IMR-90 (cell line): ENCODE results near the gene RNF224. TPM values are rescaled to one million over a fixed set of nuclear protein-coding genes. Genes with fewer than 3 reads are reported as not detected.
A peak's percentile ranks its signal among the peaks of the same experiment; 100 is the strongest.

Source experiments
- ATAC-seq: fragments of 200-7000 bp; cut with Tn5 transposase; 2 replicates; pipeline ENCODE4 v1.9.1; 2020; ENCODE audit warnings: low read depth, mild to moderate bottlenecking, moderate library complexity
- BruUV-seq: library from RNA; stranded (reverse); fragments of 400-500 nt; replicated peaks from 2 replicates; lab custom pipeline; 2021; lab: Mats Ljungman, UMichigan
- CTCF ChIA-PET: fragments of 300-600 bp; formaldehyde crosslinking; extraction: SDS; loops from one replicate; lab custom pipeline; 2021; ENCODE audit warnings: antibody characterized with exemption; lab: Yijun Ruan, JAX
- POLR2A ChIA-PET: fragments of 300-600 bp; sonication (Branson Sonifier 250); formaldehyde crosslinking; loops from one replicate; lab custom pipeline; 2022; ENCODE audit warnings: antibody characterized with exemption; ENCODE audit not compliant: unreplicated experiment; lab: Charles Lee
- DNase-seq: peaks from one replicate; pipeline ENCODE4 v3.0.0; 2013
- H2AFZ ChIP-seq: replicated peaks from 2 replicates; pipeline ENCODE3; 2013; ENCODE audit warnings: low read length, mild to moderate bottlenecking; ENCODE audit not compliant: poor library complexity
- H2AK5ac ChIP-seq: 2 replicates; pipeline ENCODE4 v1.6.1; 2013; ENCODE audit warnings: low read depth, low read length, inconsistent platforms
- H2AK9ac ChIP-seq: replicated peaks from 2 replicates; pipeline ENCODE3; 2013; ENCODE audit warnings: mild to moderate bottlenecking, low read depth, low read length, moderate library complexity; ENCODE audit not compliant: poor library complexity
- H2BK120ac ChIP-seq: 2 replicates; pipeline ENCODE4 v1.6.1; 2013; ENCODE audit warnings: low read depth, low read length, inconsistent platforms
- H2BK15ac ChIP-seq: 3 replicates; pipeline ENCODE4 v1.6.1; 2013; ENCODE audit warnings: low read depth, low read length, inconsistent platforms
- H2BK20ac ChIP-seq: 2 replicates; pipeline ENCODE4 v1.6.1; 2013; ENCODE audit warnings: low read depth, mild to moderate bottlenecking, inconsistent platforms, low read length, moderate library complexity
- H2BK5ac ChIP-seq: 2 replicates; pipeline ENCODE4 v1.6.1; 2013; ENCODE audit warnings: mild to moderate bottlenecking, low read depth, low read length, inconsistent platforms; ENCODE audit not compliant: poor library complexity, severe bottlenecking
- H3K14ac ChIP-seq: replicated peaks from 2 replicates; pipeline ENCODE4 v1.6.1; 2013; ENCODE audit warnings: low read depth, low read length, inconsistent platforms
- H3K18ac ChIP-seq: 2 replicates; pipeline ENCODE4 v1.6.1; 2013; ENCODE audit warnings: low read depth, low read length, control low read depth
- H3K23ac ChIP-seq: 2 replicates; pipeline ENCODE4 v1.6.1; 2013; ENCODE audit warnings: low read depth, low read length, inconsistent platforms
- H3K27ac ChIP-seq: 2 replicates; pipeline ENCODE4 v1.5.1; 2013; ENCODE audit warnings: mild to moderate bottlenecking, control low read depth, low read length; ENCODE audit not compliant: insufficient read depth
- H3K27me3 ChIP-seq: 2 replicates; pipeline ENCODE4 v1.6.1; 2013; ENCODE audit warnings: low read length; ENCODE audit not compliant: control insufficient read depth, insufficient read depth
- H3K36me3 ChIP-seq: 2 replicates; pipeline ENCODE4 v1.6.1; 2013; ENCODE audit warnings: low read length, mixed read lengths; ENCODE audit not compliant: control insufficient read depth, insufficient read depth
- H3K4ac ChIP-seq: 2 replicates; pipeline ENCODE4 v1.6.1; 2013; ENCODE audit warnings: low read depth, low read length, inconsistent platforms
- H3K4me1 ChIP-seq: 2 replicates; pipeline ENCODE4 v1.6.1; 2013; ENCODE audit warnings: low read length, mixed read lengths; ENCODE audit not compliant: control insufficient read depth, insufficient read depth
- H3K4me2 ChIP-seq: 2 replicates; pipeline ENCODE4 v1.6.1; 2013; ENCODE audit warnings: low read depth, mild to moderate bottlenecking, control low read depth, low read length, moderate library complexity
- H3K4me3 ChIP-seq: 2 replicates; pipeline ENCODE4 v1.5.1; 2013; ENCODE audit warnings: low read depth, mild to moderate bottlenecking, control low read depth, low read length, moderate library complexity; ENCODE audit not compliant: insufficient read depth
- H3K56ac ChIP-seq: 2 replicates; pipeline ENCODE4 v1.6.1; 2013; ENCODE audit warnings: low read length, inconsistent platforms; ENCODE audit not compliant: insufficient read depth; ENCODE audit errors: extremely low read depth
- H3K79me1 ChIP-seq, 2 experiments: 2 replicates each; pipeline ENCODE4 v1.6.1; 2013; ENCODE audit warnings: low read length in 2 of 2, inconsistent platforms in 1 of 2, low read depth in 1 of 2
- H3K9ac ChIP-seq: 2 replicates; pipeline ENCODE4 v1.6.1; 2013; ENCODE audit warnings: low read depth, low read length, control low read depth
- H3K9me1 ChIP-seq: 2 replicates; pipeline ENCODE4 v1.6.1; 2013; ENCODE audit warnings: low read length, inconsistent platforms; ENCODE audit not compliant: insufficient read depth
- H3K9me3 ChIP-seq: 2 replicates; pipeline ENCODE4 v1.6.1; 2013; ENCODE audit warnings: low read length; ENCODE audit not compliant: control insufficient read depth, insufficient read depth
- H4K20me1 ChIP-seq: 2 replicates; pipeline ENCODE4 v1.6.1; 2013; ENCODE audit warnings: low read length, inconsistent platforms; ENCODE audit not compliant: insufficient read depth
- H4K5ac ChIP-seq: 2 replicates; pipeline ENCODE4 v1.6.1; 2013; ENCODE audit warnings: mild to moderate bottlenecking, low read depth, low read length, control low read depth
- H4K8ac ChIP-seq, 2 experiments: 2 replicates each; pipeline ENCODE4 v1.6.1; 2013; ENCODE audit warnings: low read depth in 2 of 2, low read length in 2 of 2, control low read depth in 1 of 2, inconsistent platforms in 1 of 2
- H4K91ac ChIP-seq: 2 replicates; pipeline ENCODE4 v1.6.1; 2013; ENCODE audit warnings: low read depth, low read length, inconsistent platforms; ENCODE audit not compliant: insufficient read depth
- BHLHE40 ChIP-seq: fragments of 150-350 bp; IDR thresholded peaks from 2 replicates; pipeline ENCODE4 v1.6.1; 2016; ENCODE audit warnings: mild to moderate bottlenecking, low read depth, low read length
- CEBPB ChIP-seq: IDR thresholded peaks from 2 replicates; pipeline ENCODE4 v1.6.1; 2012; ENCODE audit warnings: low read depth, low read length, improper control_type of control experiment
- CHD1 ChIP-seq: IDR thresholded peaks from 2 replicates; pipeline ENCODE4 v1.6.1; 2012; ENCODE audit warnings: low read depth, low read length, improper control_type of control experiment
- CTCF ChIP-seq: conservative IDR thresholded peaks from 2 replicates; pipeline ENCODE4 v1.5.1; 2012; ENCODE audit warnings: mild to moderate bottlenecking, low read depth, low read length, improper control_type of control experiment
- ELK1 ChIP-seq: fragments of 150-350 bp; IDR thresholded peaks from 2 replicates; pipeline ENCODE4 v1.6.1; 2016; ENCODE audit warnings: low read depth, mild to moderate bottlenecking, low read length, moderate library complexity, borderline replicate concordance
- FOS ChIP-seq: fragments of 150-350 bp; IDR thresholded peaks from 2 replicates; pipeline ENCODE4 v1.6.1; 2016; ENCODE audit warnings: low read depth, low read length
- MAFK ChIP-seq: IDR thresholded peaks from 2 replicates; pipeline ENCODE4 v1.6.1; 2012; ENCODE audit warnings: low read depth, low read length, improper control_type of control experiment
- MAZ ChIP-seq: IDR thresholded peaks from 2 replicates; pipeline ENCODE4 v1.6.1; 2012; ENCODE audit warnings: low read depth, mild to moderate bottlenecking, low read length, improper control_type of control experiment, moderate library complexity, borderline replicate concordance
- MXI1 ChIP-seq: IDR thresholded peaks from 2 replicates; pipeline ENCODE4 v1.6.1; 2012; ENCODE audit warnings: low read depth, mild to moderate bottlenecking, low read length, moderate library complexity, borderline replicate concordance
- POLR2A ChIP-seq: IDR thresholded peaks from 2 replicates; pipeline ENCODE4 v1.6.1; 2012; ENCODE audit warnings: mild to moderate bottlenecking, low read depth, low read length
- RAD21 ChIP-seq: IDR thresholded peaks from 2 replicates; pipeline ENCODE4 v1.6.1; 2012; ENCODE audit warnings: low read length, improper control_type of control experiment
- RCOR1 ChIP-seq: IDR thresholded peaks from 2 replicates; pipeline ENCODE4 v1.6.1; 2012; ENCODE audit warnings: mild to moderate bottlenecking, low read length, improper control_type of control experiment; ENCODE audit not compliant: insufficient replicate concordance
- RFX5 ChIP-seq: IDR thresholded peaks from 2 replicates; pipeline ENCODE4 v1.8.0; 2012; ENCODE audit warnings: low read depth, mild to moderate bottlenecking, low read length, moderate library complexity
- SMC3 ChIP-seq: fragments of 150-350 bp; IDR thresholded peaks from 2 replicates; pipeline ENCODE4 v1.6.1; 2016; ENCODE audit warnings: low read depth, mild to moderate bottlenecking, antibody characterized with exemption, low read length, moderate library complexity
- WGBS, 2 experiments: methylation state at CpG; one replicate each; pipeline versions ENCODE4 v1.1.5 to v1.1.7; 2013; ENCODE audit warnings: missing lambda C conversion rate in 2 of 2; ENCODE audit not compliant: insufficient read length in 1 of 2; ENCODE audit errors: extremely low coverage in 2 of 2; 5-methylcytosine and 5-hydroxymethylcytosine counted together
- dilution Hi-C: fragments of 300-500 bp; cut with HindIII; formaldehyde crosslinking; loops from one replicate; pipeline ENCODE4 v1.14.3; 2018; ENCODE audit warnings: low sequenced_read_pairs; ENCODE audit not compliant: unreplicated experiment
- in situ Hi-C: fragments of 300-500 bp; cut with MboI; formaldehyde crosslinking; loops from 3 replicates; pipeline ENCODE4 v1.14.3; 2019; ENCODE audit warnings: low sequenced_read_pairs, inconsistent platforms, mixed read lengths
- intact Hi-C: fragments of 100-400 bp; cut with micrococcal nuclease; formaldehyde crosslinking; loops from 2 replicates; pipeline ENCODE4 v1.10.0; 2022
- polyA plus RNA-seq, 3 experiments: library from polyadenylated mRNA; depleted of rRNA; stranded (reverse); fragments of >200 nt; gene quantifications; 2 replicates each; pipeline ENCODE4 v1.2.3, GENCODE V29; 2012; ENCODE audit warnings: low replicate concordance in 1 of 3
- total RNA-seq: library from RNA; depleted of rRNA; stranded (reverse); fragments of >200 nt; gene quantifications from 2 replicates; pipeline ENCODE4 v1.2.3, GENCODE V29; 2012

RNF224 gene
- total and polyA plus RNA-seq, 2 of the 4 experiments (the other 2 are of a cell fraction): not detected

- peak overlapping the region; percentile 66; the same call in 1 of the 2 replicates for H3K23ac ChIP-seq
- H3K18ac ChIP-seq: no peak overlapping the region
- TF ChIP-seq BHLHE40 (no peak), FOS (no peak), ELK1 (no peak), MAFK (no peak), CTCF (no peak), SMC3 (no peak), MXI1 (no peak), MAZ (no peak), CHD1 (no peak), RCOR1 (no peak), POLR2A (no peak), CEBPB (no peak), RFX5 (no peak), RAD21 (no peak)
- no peak overlapping the region for H4K8ac ChIP-seq
- dilution Hi-C loops: no loop called here
- ChIA-PET POLR2A (interaction anchor here (1.3 kb wide), 2 partner anchors 11 to 41 kb away, joined by 3 to 4 read pairs; partner anchors contain the start of genes SSNA1 and TUBB4B), CTCF (no interaction called here)
- peak overlapping the region; percentile 78 for H2AFZ ChIP-seq
- intact Hi-C loops: loop anchor here (1.0 kb wide), 1 partner anchor 10 kb away; no protein-coding TSS in a partner anchor
- H4K91ac ChIP-seq: no peak overlapping the region
- H3K27me3 ChIP-seq: no peaks in the 10 kb centered on the region
- H3K4me2 ChIP-seq: peak overlapping the region; percentile 69
- no peak overlapping the region for H3K56ac ChIP-seq
- H2BK5ac ChIP-seq: no peak overlapping the region
- peaks cover 21% of the 10 kb centered on the region for H3K4me1 ChIP-seq
- H3K9ac ChIP-seq: peak overlapping the region; percentile 16; the same call in 1 of the 2 replicates
- H2AK5ac ChIP-seq: 0 out of 2 replicates have a peak overlapping the region, but pooled peaks have one; percentile 9
- no peak overlapping the region for H2BK120ac ChIP-seq
- in situ Hi-C loops: no loop called here
- H3K9me3 ChIP-seq: no peaks in the 10 kb centered on the region
- no peak overlapping the region for H4K5ac ChIP-seq
- 0 out of 2 replicates have a peak, but pooled peaks cover 2% of the 10 kb centered on the region for H3K9me1 ChIP-seq
- H3K27ac ChIP-seq: no peak overlapping the region; the same call in 1 of the 2 replicates
- no TSS peak for BruUV-seq
- peaks cover 37% of the 10 kb centered on the region for H4K20me1 ChIP-seq
- DNase-seq (peak; percentile 12), ATAC-seq (no peak)
- H3K4me3 ChIP-seq: peak overlapping the region; percentile 56
- H3K79me1 ChIP-seq: peaks cover 21 to 81% of the 10 kb centered on the region in 2 experiments
- no peak overlapping the region for H2BK15ac ChIP-seq
- H3K4ac ChIP-seq: no peak overlapping the region
- no peak overlapping the region for H3K14ac ChIP-seq
- H2AK9ac ChIP-seq: peak overlapping the region; percentile 91
- no peak overlapping the region for H2BK20ac ChIP-seq
- no peaks in the 10 kb centered on the region for H3K36me3 ChIP-seq
- 31% methylated on average over 9 of the region's 51 CpGs; no CpG with 5 or more reads in 1 of the 2 experiments for WGBS, 2 experiments
Observed at GRCh38 chr9:137199411-137200121, 27.7 kb upstream of the RNF224 start.
